CD4-positive, alpha-beta T cell treated with Interleukin-6 at 100 ng/mL for 8 hours (primary cell): Measurements from ENCODE around the gene FOLR2.
A peak's percentile ranks its signal among the peaks of the same experiment; 100 is the strongest.
"Not testable (repeated sequence)": the region's sequence is repeated elsewhere in the genome, so short reads cannot be mapped to it uniquely, and the experiment has no call there.

Experiments used
- DNase-seq: peaks from one replicate; pipeline ENCODE4 v3.0.0-alpha.2; 2020; ENCODE audit warnings: mixed read lengths, low spot score

Gene FOLR2

GRCh38 chr11:72206794-72207193 lies 9.8 kb upstream of the FOLR2 start:
- not testable (repeated sequence) for DNase-seq

- no peak for DNase-seq
These were observed 8.3 kb upstream of the FOLR2 start for GRCh38 chr11:72208281-72208680.

GRCh38 chr11:72209101-72209500 lies 7.5 kb upstream of the FOLR2 start:
- no peak for DNase-seq

- no peak for DNase-seq
These were observed 1.2 kb downstream of the FOLR2 start for GRCh38 chr11:72217841-72218240.

- DNase-seq, result no peak
These were observed 1.7 kb downstream of the FOLR2 start for GRCh38 chr11:72218251-72218745.

GRCh38 chr11:72220696-72221363 lies 4.2 kb downstream of the FOLR2 start:
- DNase-seq, result no peak

- DNase-seq, result no peak
These were observed 4.9 kb downstream of the FOLR2 start for GRCh38 chr11:72221386-72222075.

- DNase-seq, result no peak
These were observed 5.7 kb downstream of the FOLR2 start for GRCh38 chr11:72222106-72222891.

- DNase-seq, result peak; percentile 93
These were observed 6.5 kb downstream of the FOLR2 start for GRCh38 chr11:72222907-72223614.

GRCh38 chr11:72223615-72224563 lies 7.3 kb downstream of the FOLR2 start:
- DNase-seq, result peak; percentile 46

GRCh38 chr11:72224564-72225410 lies 8.2 kb downstream of the FOLR2 start, which contains the start of gene INPPL1:
INPPL1 (plus strand) TSS chr11:72224767; CDS start chr11:72224985, 218 bp downstream.
- DNase-seq, result no peak

GRCh38 chr11:72225411-72225951 lies 8.9 kb downstream of the FOLR2 start:
- no peak for DNase-seq

- DNase-seq, result no peak
These were observed 10.1 kb downstream of the FOLR2 start for GRCh38 chr11:72226701-72227100.

- DNase-seq, result no peak
These were observed 11.0 kb downstream of the FOLR2 start for GRCh38 chr11:72227316-72228228.

- no peak for DNase-seq
These were observed 11.7 kb downstream of the FOLR2 start for GRCh38 chr11:72228229-72228843.

GRCh38 chr11:72228844-72229231 lies 12.2 kb downstream of the FOLR2 start:
- no peak for DNase-seq

GRCh38 chr11:72229336-72229924 lies 12.8 kb downstream of the FOLR2 start:
- DNase-seq, result no peak
